Activated CD4-positive, alpha-beta T cell treated with anti-CD3 and anti-CD28 coated beads for 36 hours (primary cell): ENCODE results near the gene LRRC45. TPM values are rescaled to one million over a fixed set of nuclear protein-coding genes. Genes with fewer than 3 reads are reported as not detected.

Experiments
- ATAC-seq: fragments of 200-7000 bp; cut with Tn5 transposase; one replicate; pipeline ENCODE4 v1.10.0; 2021; ENCODE audit warnings: mild to moderate bottlenecking, moderate library complexity
- CTCF ChIA-PET: fragments of 350-600 bp; sonication (Branson Sonifier 250); formaldehyde crosslinking; loops from one replicate; lab custom pipeline; 2021; ENCODE audit warnings: antibody characterized with exemption; lab: Charles Lee
- POLR2A ChIA-PET: fragments of 350-600 bp; sonication (Branson Sonifier 250); formaldehyde crosslinking; loops from one replicate; lab custom pipeline; 2021; ENCODE audit warnings: antibody characterized with exemption, inconsistent platforms; lab: Charles Lee
- DNase-seq: peaks from one replicate; pipeline ENCODE4 v3.0.0-alpha.2; 2020
- H3K27ac Mint-ChIP-seq: one replicate; pipeline ENCODE4 v1.8.0; 2021; ENCODE audit warnings: mixed read lengths
- H3K27me3 Mint-ChIP-seq: one replicate; pipeline ENCODE4 v1.8.0; 2021; ENCODE audit warnings: mixed read lengths
- H3K36me3 Mint-ChIP-seq: one replicate; pipeline ENCODE4 v1.8.0; 2021; ENCODE audit warnings: low read depth, mixed read lengths
- H3K4me1 Mint-ChIP-seq: one replicate; pipeline ENCODE4 v1.8.0; 2021; ENCODE audit warnings: mixed read lengths
- H3K4me3 Mint-ChIP-seq: one replicate; pipeline ENCODE4 v1.8.0; 2021; ENCODE audit warnings: mild to moderate bottlenecking, moderate library complexity, mixed read lengths
- H3K9me3 Mint-ChIP-seq: one replicate; pipeline ENCODE4 v1.8.0; 2021; ENCODE audit warnings: low read depth, mixed read lengths
- intact Hi-C, 2 experiments: fragments of 100-400 bp; cut with DNase I in 1 of 2; cut with micrococcal nuclease in 1 of 2; formaldehyde crosslinking; loops; one replicate each; pipeline versions ENCODE4 v1.14.2 to v1.15.1; 2022 to 2024; cut with DNase I, micrococcal nuclease
- total RNA-seq, 2 experiments: library from RNA; stranded (reverse); gene quantifications; one replicate each; pipeline ENCODE4 v1.2.3, GENCODE V29; 2021

The LRRC45 gene
- total RNA-seq, 2 experiments from 2014 or later, result 17.6 to 20.6 TPM

DNA sequence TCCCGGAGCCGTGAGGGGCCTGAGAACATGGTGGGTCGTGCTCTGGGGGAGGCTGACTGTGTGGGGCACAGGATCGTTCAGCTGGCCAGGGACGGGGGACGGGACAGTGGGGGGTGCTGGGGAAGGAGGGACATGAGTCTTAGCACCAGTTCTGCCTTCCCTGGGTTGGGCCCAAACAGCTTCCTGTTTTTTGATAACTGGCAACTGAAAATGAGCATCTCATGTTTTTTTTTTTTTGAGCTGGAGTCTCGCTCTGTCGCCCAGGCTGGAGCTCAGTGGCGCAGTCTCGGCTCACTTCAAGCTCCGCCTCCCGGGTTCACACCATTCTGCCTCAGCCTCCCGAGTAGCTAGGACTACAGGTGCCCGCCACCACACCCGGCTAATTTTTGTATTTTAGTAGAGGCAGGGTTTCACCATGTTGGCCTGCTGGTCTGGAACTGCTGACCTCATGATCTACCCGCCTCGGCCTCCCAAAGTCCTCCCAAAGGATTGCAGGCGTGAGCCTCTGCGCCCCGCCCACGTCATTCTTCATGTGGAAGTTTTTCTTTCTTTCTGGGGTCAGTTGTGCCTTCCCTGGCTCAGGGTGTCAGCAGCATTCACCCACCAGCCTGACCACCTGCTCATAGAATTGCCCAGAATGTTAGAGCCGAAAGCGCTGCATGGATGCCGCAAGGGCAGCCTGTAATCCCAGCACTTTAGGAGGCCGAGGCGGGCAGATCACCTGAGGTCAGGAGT is 39.3 kb upstream of the LRRC45 start:
- intact Hi-C loops, result no loop called here
- ChIA-PET CTCF (no interaction called here), POLR2A (no interaction called here)
- ATAC-seq (no peak), DNase-seq (no peak)
- Mint-ChIP-seq H3K9me3 (no peaks in the 10 kb centered on the region), H3K27me3 (no peaks in the 10 kb centered on the region), H3K36me3 (peaks cover 8% of the 10 kb centered on the region), H3K27ac (no peak overlapping the region), H3K4me3 (no peak overlapping the region), H3K4me1 (peaks cover 22% of the 10 kb centered on the region)

DNA sequence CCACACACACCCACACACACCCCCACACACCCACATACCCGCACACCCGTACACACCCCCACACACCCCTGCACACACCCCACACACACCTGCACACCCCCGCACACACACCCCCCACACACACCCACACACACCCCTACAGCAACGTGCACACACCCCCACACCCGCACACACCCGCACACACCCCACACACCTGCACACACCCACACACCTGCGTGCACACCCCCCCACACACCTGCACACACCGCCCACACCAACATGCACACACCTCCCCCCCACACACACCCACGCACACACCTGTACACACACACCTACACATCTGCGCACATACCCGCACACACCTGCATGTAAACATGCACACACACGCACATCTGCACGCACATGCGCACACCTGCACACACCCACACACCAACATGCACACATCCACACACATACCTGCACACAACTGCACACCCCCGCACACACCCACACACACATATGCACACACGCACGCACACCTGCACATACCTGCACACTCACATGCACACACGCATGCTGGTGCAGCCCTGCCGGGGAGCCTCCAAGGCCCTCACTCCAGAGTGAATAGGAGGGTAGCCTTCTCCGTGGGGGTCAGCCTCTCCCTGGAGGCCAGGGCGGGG is 38.2 kb upstream of the LRRC45 start:
- Mint-ChIP-seq H3K27ac (no peak overlapping the region), H3K4me1 (peaks cover 12% of the 10 kb centered on the region), H3K4me3 (no peak overlapping the region), H3K9me3 (no peaks in the 10 kb centered on the region), H3K27me3 (no peaks in the 10 kb centered on the region), H3K36me3 (peaks cover 8% of the 10 kb centered on the region)
- CTCF ChIA-PET, result no interaction called here
- intact Hi-C loops, result no loop called here
- no peak for DNase-seq
- POLR2A ChIA-PET, result no interaction called here
- no peak for ATAC-seq

GRCh38 chr17:81986606-81987005 is 36.5 kb upstream of the LRRC45 start:
- H3K27ac Mint-ChIP-seq, result no peak overlapping the region
- CTCF ChIA-PET, result no interaction called here
- intact Hi-C loops, result no loop called here
- H3K9me3 Mint-ChIP-seq, result no peaks in the 10 kb centered on the region
- no peak overlapping the region for H3K4me3 Mint-ChIP-seq
- DNase-seq, result no peak
- peaks cover 4% of the 10 kb centered on the region for H3K4me1 Mint-ChIP-seq
- POLR2A ChIA-PET, result no interaction called here
- no peak for ATAC-seq
- no peaks in the 10 kb centered on the region for H3K27me3 Mint-ChIP-seq
- H3K36me3 Mint-ChIP-seq, result peaks cover 8% of the 10 kb centered on the region

DNA sequence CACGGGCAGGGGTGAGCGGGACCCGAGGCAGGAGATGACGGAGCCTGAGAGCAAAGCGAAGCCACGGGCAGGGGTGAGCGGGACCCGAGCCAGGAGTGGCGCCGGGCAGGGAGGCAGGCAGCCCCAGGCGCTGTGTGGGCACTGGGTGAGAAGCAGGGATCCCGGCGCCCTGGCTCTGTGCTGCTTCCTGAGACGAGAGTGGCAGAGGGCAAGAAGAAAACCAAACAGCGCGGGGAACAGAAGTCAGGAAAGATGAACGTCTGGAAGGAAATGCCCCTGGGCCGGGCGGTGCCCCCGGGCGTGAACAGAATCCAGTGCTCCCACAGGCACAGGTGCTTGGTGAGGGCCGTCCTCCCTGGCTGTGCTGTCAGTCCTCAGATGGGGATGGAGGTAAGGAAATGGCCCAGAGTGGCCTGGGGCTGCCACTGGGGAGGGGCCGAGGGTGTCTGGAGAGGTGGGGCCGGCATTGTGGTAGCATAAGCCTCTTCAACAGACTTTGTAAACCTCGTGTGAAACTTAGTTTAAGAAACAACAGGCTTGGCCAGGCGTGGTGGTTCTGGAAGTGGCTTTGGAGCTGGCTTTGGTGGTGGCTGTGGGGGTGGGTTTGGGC is 35.8 kb upstream of the LRRC45 start:
- Mint-ChIP-seq H3K27ac (no peak overlapping the region), H3K27me3 (no peaks in the 10 kb centered on the region), H3K4me3 (no peak overlapping the region), H3K4me1 (peaks cover 4% of the 10 kb centered on the region), H3K36me3 (peaks cover 8% of the 10 kb centered on the region), H3K9me3 (no peaks in the 10 kb centered on the region)
- ATAC-seq (no peak), DNase-seq (no peak)
- intact Hi-C loops, result no loop called here
- POLR2A ChIA-PET, result no interaction called here
- CTCF ChIA-PET, result no interaction called here

GRCh38 chr17:81990836-81991683 is 32.0 kb upstream of the LRRC45 start:
- CTCF ChIA-PET, result interaction anchor here (0.6 to 0.8 kb wide), 2 partner anchors 10 to 25 kb away, joined by 4 to 7 read pairs; no protein-coding TSS in a partner anchor
- no peak overlapping the region for H3K4me3 Mint-ChIP-seq
- peaks cover 2% of the 10 kb centered on the region for H3K36me3 Mint-ChIP-seq
- no peaks in the 10 kb centered on the region for H3K27me3 Mint-ChIP-seq
- intact Hi-C loops, result no loop called here
- ATAC-seq, result no peak
- H3K9me3 Mint-ChIP-seq, result no peaks in the 10 kb centered on the region
- DNase-seq, result no peak
- no peaks in the 10 kb centered on the region for H3K4me1 Mint-ChIP-seq
- no peak overlapping the region for H3K27ac Mint-ChIP-seq
- POLR2A ChIA-PET, result interaction anchor here (0.5 kb wide), 1 partner anchor 376 kb away, joined by 3 read pairs; no protein-coding TSS in a partner anchor

DNA sequence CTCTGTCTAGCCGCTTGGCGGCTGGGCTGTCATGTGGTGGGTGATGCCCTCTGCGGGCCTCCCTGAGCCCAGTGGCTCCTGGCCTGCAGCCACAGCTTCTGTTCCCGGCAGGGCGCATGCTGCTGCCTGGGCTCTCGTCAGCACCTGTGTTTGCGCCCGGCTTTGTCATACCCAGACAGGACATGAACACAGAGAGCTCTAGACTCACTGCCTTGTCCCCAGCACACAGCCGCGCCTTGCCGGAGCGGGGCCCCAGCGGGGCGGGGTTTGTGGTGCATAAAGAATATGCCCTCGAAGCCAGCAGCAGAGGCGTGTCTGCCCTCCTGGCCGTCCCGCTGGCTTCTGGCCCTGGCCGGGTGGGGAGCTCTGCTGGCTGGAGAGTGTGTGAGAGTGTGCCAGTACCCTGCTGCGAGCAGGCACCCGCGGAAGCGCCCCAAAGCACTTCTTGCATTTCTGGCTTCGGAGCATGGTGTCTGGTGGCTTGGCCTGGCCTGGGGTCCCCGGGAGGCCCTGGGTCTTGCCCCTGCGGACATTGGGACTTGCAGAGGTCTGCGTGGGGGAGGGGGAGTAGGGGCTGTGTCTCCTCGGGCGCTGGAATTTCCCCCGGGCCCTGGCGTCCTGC is 31.3 kb upstream of the LRRC45 start:
- no peaks in the 10 kb centered on the region for H3K27me3 Mint-ChIP-seq
- POLR2A ChIA-PET, result interaction anchor here (0.5 kb wide), 1 partner anchor 377 kb away, joined by 3 read pairs; no protein-coding TSS in a partner anchor
- ATAC-seq (no peak), DNase-seq (no peak)
- H3K4me1 Mint-ChIP-seq, result no peaks in the 10 kb centered on the region
- CTCF ChIA-PET, result interaction anchor here (0.7 kb wide), 1 partner anchor 32 kb away, joined by 3 read pairs; no protein-coding TSS in a partner anchor
- H3K27ac Mint-ChIP-seq, result no peak overlapping the region
- H3K4me3 Mint-ChIP-seq, result no peak overlapping the region
- peaks cover 3% of the 10 kb centered on the region for H3K36me3 Mint-ChIP-seq
- H3K9me3 Mint-ChIP-seq, result no peaks in the 10 kb centered on the region
- intact Hi-C loops, result no loop called here

DNA sequence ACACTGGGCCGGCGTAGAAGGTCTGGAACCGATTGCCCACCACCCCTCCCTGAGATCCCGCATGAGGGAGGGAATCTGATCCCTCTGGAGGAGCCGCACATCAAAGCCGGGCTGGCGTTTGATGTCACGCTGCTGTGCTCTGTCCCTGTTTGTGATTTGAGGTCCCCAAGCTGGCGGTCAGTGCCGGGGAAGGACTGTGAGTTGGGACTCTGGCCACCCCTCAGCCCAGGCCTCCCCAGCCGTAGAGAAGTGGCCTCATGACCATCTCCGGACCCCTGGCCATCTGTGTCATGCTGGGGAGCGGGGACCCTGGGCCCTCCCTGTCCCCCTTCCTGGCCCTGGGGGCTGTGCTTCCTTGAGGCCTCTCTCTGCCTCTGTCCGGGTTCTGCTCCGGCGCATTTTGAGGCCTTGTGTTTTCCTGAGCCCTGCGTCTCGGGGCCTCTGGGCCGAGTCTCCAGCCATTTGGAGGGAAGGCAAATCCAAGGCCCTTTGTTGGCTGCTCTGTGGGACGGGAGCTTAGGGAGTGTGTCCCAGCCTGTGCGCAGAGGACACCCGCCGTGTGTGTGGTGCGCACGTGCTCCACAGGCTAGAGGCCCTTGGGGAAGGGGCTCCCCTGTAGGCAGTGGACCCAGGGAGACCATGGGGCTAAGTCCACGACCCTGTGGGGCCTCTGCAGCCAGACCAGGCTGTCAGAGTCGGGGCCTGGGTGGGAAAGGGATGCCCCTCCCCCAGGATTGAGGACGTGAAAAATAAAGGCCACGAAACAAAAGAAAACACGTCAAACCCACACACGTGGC is 30.6 kb upstream of the LRRC45 start:
- POLR2A ChIA-PET, result no interaction called here

GRCh38 chr17:81993729-81994592 is 29.1 kb upstream of the LRRC45 start:
- no peak overlapping the region for H3K27ac Mint-ChIP-seq
- intact Hi-C loops, result no loop called here
- no peaks in the 10 kb centered on the region for H3K4me1 Mint-ChIP-seq
- DNase-seq (no peak), ATAC-seq (no peak)
- ChIA-PET CTCF (no interaction called here), POLR2A (no interaction called here)
- H3K36me3 Mint-ChIP-seq, result peaks cover 3% of the 10 kb centered on the region
- no peaks in the 10 kb centered on the region for H3K27me3 Mint-ChIP-seq
- no peaks in the 10 kb centered on the region for H3K9me3 Mint-ChIP-seq
- no peak overlapping the region for H3K4me3 Mint-ChIP-seq

More for the DNA sequence above, 30.6 kb upstream of the LRRC45 start:
- DNase-seq (no peak), ATAC-seq (no peak)
- no peaks in the 10 kb centered on the region for H3K27me3 Mint-ChIP-seq
- no peak overlapping the region for H3K27ac Mint-ChIP-seq
- no peak overlapping the region for H3K4me3 Mint-ChIP-seq
- intact Hi-C loops, result no loop called here
- H3K4me1 Mint-ChIP-seq, result no peaks in the 10 kb centered on the region
- CTCF ChIA-PET, result interaction anchor here (0.7 kb wide), 1 partner anchor 33 kb away, joined by 3 read pairs; no protein-coding TSS in a partner anchor
- H3K36me3 Mint-ChIP-seq, result peaks cover 3% of the 10 kb centered on the region
- H3K9me3 Mint-ChIP-seq, result no peaks in the 10 kb centered on the region

DNA sequence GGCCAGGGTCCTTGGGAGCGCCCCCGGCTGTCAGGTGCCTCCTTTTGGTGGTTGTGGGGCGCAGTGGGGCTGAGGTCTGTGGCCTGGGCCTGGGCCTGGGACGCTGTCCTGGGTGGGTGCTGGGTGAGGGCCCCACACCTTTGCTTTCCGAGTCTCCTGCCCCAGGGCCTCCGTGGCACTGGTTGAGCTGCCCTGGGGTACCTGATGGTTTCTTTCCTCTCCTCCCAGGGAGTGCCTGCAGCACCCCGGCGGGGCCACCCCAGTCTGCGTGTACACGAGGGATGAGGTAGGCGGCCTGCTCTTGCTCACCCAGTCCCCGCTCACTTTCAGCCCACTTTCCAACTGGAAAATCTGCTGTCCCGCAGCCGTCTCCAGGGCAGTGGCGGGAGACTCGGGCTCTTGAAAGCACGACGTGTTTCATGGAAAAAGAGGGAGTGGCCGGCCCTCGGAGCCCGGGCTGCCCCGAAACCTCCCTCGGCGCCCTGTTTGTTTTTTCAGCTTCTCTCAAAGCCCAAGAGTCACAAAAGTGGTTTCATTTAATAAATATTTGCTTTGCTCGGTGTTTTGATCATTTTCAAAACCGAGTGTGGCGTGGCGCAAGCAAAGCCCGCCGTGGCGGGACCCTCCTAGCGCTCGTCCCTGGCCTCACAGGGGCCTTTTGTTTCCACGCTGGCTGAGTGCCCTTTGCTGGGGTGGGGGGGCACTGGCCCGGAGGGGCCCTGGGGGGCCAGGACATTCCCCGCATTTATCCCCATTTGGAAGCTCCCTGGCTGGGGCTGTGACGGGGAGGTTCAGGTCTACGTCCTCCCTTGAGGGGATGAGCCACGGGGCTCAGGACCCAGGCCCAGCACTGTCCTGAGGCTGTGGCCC is 28.3 kb upstream of the LRRC45 start:
- intact Hi-C loops, result no loop called here
- H3K27ac Mint-ChIP-seq, result no peak overlapping the region
- no peak for ATAC-seq
- POLR2A ChIA-PET, result no interaction called here
- no peaks in the 10 kb centered on the region for H3K4me1 Mint-ChIP-seq
- no peaks in the 10 kb centered on the region for H3K27me3 Mint-ChIP-seq
- H3K36me3 Mint-ChIP-seq, result peaks cover 3% of the 10 kb centered on the region
- no peaks in the 10 kb centered on the region for H3K9me3 Mint-ChIP-seq
- no peak overlapping the region for H3K4me3 Mint-ChIP-seq
- CTCF ChIA-PET, result no interaction called here
- DNase-seq, result no peak
